ENCODE measurements around the gene IFT81. TPM values are rescaled to one million over a fixed set of nuclear protein-coding genes. Genes with fewer than 3 reads are reported as not detected.
A peak's percentile ranks its signal among the peaks of the same experiment; 100 is the strongest.

The IFT81 gene, protein sequence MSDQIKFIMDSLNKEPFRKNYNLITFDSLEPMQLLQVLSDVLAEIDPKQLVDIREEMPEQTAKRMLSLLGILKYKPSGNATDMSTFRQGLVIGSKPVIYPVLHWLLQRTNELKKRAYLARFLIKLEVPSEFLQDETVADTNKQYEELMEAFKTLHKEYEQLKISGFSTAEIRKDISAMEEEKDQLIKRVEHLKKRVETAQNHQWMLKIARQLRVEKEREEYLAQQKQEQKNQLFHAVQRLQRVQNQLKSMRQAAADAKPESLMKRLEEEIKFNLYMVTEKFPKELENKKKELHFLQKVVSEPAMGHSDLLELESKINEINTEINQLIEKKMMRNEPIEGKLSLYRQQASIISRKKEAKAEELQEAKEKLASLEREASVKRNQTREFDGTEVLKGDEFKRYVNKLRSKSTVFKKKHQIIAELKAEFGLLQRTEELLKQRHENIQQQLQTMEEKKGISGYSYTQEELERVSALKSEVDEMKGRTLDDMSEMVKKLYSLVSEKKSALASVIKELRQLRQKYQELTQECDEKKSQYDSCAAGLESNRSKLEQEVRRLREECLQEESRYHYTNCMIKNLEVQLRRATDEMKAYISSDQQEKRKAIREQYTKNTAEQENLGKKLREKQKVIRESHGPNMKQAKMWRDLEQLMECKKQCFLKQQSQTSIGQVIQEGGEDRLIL
- 12.2 TPM for total RNA-seq
- long read RNA-seq, transcript IFT81-201 (19 exons, 3,108 nt) = major isoform, 12 of 19 reads
- long read RNA-seq, partial matches to known transcripts = 0 of 19 reads
- long read RNA-seq, other reads (novel, unspliced or antisense) = 4 of 19 reads

DNA sequence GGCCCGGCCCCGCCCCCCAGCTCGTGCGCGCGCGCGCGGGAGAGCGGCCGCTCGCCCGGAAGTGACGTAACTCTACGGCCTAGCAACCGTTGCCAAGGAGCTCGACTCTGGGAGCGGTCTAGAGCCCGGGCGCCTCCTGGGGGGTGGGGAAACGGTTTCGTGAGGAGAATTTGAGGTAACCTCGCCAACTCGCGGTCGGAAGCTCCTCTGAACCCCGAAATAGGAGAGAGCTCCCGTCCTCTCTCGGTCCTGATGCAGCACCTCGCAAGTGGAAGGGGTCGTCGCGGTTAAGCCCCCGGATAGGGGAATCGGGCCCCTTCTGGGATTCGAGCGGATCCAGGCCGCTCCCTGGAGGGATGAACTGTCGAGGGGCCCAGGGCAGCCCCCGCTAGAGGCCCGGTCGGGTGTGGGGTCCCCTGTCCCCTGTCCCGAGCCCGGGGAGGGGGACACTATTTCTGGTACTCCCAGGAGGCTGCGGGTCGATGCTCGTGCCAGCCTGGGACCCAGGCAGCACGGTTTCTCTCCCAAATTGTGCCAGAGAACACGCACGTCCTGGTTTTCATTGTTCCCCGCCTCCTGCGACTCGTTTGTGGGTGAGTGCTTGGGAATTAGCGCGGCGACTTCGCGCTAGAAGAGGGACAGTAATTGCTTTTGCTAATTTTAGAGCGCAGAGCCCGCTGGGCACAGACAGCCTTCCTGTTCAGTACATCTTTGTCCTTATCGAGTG is at the start of gene IFT81:
Gene IFT81 (plus strand): TSS at position 89 of the 727 bp plus-strand sequence. CDS start 3,024 bp downstream, outside the sequence.
- Histone ChIP-seq H3K4me1 (peaks cover 39% of the 10 kb centered on the region), H3K27me3 (ENCODE audit: low read depth) (no peaks in the 10 kb centered on the region), H3K36me3 (peaks cover 11% of the 10 kb centered on the region), H3K27ac (replicated peaks) (peak within 1 kb of the TSS; percentile 85), H3K9me3 (replicated peaks) (no peaks in the 10 kb centered on the region), H3K4me3 (peak within 1 kb of the TSS; percentile 77)
- TF ChIP-seq, protein P1, sequence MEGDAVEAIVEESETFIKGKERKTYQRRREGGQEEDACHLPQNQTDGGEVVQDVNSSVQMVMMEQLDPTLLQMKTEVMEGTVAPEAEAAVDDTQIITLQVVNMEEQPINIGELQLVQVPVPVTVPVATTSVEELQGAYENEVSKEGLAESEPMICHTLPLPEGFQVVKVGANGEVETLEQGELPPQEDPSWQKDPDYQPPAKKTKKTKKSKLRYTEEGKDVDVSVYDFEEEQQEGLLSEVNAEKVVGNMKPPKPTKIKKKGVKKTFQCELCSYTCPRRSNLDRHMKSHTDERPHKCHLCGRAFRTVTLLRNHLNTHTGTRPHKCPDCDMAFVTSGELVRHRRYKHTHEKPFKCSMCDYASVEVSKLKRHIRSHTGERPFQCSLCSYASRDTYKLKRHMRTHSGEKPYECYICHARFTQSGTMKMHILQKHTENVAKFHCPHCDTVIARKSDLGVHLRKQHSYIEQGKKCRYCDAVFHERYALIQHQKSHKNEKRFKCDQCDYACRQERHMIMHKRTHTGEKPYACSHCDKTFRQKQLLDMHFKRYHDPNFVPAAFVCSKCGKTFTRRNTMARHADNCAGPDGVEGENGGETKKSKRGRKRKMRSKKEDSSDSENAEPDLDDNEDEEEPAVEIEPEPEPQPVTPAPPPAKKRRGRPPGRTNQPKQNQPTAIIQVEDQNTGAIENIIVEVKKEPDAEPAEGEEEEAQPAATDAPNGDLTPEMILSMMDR (IDR thresholded peaks at IDR 0.05; ENCODE audit: borderline replicate concordance) = no peak
- intact Hi-C loops (cut with micrococcal nuclease) = no loop called here
- peak; percentile 94 for DNase-seq

DNA sequence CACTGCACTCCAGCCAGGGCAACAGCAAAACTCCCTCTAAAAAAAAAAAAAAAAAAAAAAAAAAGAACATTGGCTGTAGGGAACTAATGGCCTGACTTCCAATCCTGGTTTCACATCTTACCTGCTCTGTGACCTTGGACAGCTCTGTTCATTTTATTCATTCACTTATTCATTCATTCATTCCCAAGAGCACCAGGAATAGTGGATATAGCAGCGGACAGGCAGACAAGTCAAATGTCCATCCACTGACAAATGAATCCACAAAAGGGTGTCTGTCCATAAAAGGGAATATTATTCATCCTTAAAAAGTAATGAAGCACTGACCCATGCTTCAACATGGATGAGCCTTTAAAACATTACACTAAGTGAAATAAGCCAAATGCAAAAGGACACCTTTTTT is 48.3 kb upstream of the IFT81 start:
- intact Hi-C loops (cut with micrococcal nuclease) = no loop called here
- H3K4me3 ChIP-seq = no peak overlapping the region
- H3K9me3 ChIP-seq (replicated peaks) = no peaks in the 10 kb centered on the region
- TF ChIP-seq, protein P1 (IDR thresholded peaks at IDR 0.05; ENCODE audit: borderline replicate concordance) = no peak
- no peak for DNase-seq
- no peaks in the 10 kb centered on the region for H3K27me3 ChIP-seq (ENCODE audit: low read depth)
- peaks cover 18% of the 10 kb centered on the region for H3K4me1 ChIP-seq
- H3K36me3 ChIP-seq = no peaks in the 10 kb centered on the region
- H3K27ac ChIP-seq (replicated peaks) = no peak overlapping the region

DNA sequence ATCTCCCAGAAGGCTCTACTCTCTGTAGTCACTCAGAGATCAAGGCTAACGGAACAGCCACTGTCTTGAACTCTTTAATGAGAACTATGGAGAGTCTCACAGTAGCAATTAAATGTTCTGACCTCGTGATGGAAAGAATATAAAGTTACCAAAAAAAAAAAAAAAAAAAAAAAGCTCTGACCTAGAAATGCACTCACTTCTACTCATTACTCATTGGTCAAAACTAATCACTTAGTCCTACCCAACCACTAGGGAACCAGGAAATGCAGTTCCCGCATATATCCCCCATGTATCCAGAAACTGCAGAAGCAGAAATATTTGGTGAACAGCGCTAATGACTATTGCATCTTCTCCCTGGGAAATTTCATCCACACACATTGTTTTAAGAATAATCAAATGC is 46.4 kb upstream of the IFT81 start:
- TF ChIP-seq, protein P1 (IDR thresholded peaks at IDR 0.05; ENCODE audit: borderline replicate concordance) = no peak
- intact Hi-C loops (cut with micrococcal nuclease) = no loop called here
- no peaks in the 10 kb centered on the region for H3K27me3 ChIP-seq (ENCODE audit: low read depth)
- H3K27ac ChIP-seq (replicated peaks) = no peak overlapping the region
- no peak overlapping the region for H3K4me3 ChIP-seq
- no peaks in the 10 kb centered on the region for H3K36me3 ChIP-seq
- DNase-seq = no peak
- peaks cover 18% of the 10 kb centered on the region for H3K4me1 ChIP-seq
- no peaks in the 10 kb centered on the region for H3K9me3 ChIP-seq (replicated peaks)

DNA sequence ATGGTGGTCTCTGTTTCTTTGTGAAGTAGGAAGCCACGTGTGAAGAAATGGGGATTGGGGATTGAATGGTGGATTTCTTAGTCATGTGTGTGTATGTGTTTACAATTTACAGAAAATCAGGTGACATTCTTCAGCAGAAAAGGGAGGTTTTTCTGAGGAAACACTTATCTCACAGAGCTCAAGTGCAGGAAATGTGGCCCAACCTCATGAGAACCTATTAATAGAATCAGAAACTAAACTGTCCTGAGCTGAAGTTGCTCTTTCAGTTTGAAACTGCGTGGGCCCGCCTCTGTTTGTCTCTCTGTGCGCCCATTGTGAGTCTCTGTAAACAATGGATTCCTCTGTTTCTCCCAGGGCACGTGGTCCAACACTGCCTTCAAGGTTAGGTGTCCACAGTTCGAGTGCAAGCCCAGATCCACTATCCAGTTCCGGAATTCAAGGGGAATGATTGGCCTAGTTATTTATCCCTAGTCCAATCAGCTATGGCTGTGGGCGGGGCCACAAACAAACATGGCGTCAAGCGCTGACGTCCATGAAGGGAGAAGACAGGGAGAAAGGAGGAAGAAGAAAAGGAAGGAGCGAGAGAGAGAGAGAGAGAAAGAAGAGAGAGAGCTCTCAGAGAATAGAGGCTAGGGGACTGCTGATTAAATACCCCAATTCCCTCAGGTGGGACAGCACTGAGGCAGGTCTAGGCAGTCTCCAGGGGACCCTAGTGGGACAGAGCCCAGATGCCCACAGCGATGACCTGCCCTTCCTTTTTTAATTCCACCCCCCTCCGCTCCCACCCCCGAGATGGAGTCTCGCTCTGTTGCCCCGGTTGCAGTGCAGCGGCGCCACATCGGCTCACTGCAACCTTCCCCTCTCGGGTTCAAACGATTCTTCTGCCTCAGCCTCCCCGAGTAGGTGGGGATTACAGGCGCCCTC is 44.4 kb upstream of the IFT81 start:
- intact Hi-C loops (cut with micrococcal nuclease) = no loop called here
- DNase-seq = peak; percentile 40
- peak overlapping the region; percentile 31 for H3K4me3 ChIP-seq
- no peaks in the 10 kb centered on the region for H3K36me3 ChIP-seq
- H3K4me1 ChIP-seq = peaks cover 9% of the 10 kb centered on the region
- TF ChIP-seq, protein P1 (IDR thresholded peaks at IDR 0.05; ENCODE audit: borderline replicate concordance) = no peak
- no peaks in the 10 kb centered on the region for H3K9me3 ChIP-seq (replicated peaks)
- peak overlapping the region; percentile 56 for H3K27ac ChIP-seq (replicated peaks)
- no peaks in the 10 kb centered on the region for H3K27me3 ChIP-seq (ENCODE audit: low read depth)

Data from left ventricle myocardium inferior (tissue), 1 donor.